ENCODE data around the gene CHRDL2.

CHRDL2 gene

DNA sequence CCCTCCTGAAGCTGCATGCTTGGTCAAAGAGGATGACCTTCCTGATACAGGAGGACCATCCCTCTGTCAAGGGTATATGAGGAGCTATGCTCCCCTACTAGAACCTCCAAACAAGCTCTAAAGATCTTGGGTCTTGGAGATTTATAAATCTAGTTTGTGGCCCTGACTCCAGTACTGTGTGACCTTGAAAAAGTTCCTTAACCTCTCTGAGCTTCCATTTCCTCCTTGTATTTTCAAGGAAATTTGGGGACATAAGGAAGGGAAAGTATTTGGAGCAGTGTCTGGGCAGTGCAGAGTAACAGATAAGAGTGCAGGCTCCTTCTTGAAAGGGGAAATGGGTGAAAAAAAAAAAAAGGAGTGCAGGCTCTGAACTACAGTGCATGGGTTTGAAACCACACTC, 45.9 kb downstream of the CHRDL2 start:
- DNase-seq (ENCODE audit: low read depth, low spot score): no peak

DNA sequence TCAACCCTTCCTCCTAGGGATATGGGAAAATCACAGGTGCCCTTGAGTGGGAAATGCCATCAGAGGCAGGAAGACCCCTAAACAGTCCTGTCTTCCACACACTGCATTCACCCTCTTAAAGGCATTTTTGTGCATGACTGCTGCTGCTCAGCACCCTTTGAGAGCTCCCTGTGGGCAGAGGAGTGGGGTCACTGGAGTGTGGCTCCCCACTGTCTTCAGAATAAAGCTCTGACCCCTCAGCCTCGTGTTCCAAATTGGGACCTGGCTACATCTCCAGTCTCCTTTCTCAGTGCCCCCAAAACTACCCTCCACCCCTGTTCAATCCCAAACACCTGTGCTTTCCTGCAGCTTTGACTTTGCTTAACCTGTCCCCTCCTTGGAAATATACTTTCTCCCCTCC, 46.6 kb downstream of the CHRDL2 start:
- no peak for DNase-seq (ENCODE audit: low read depth, low spot score)

DNA sequence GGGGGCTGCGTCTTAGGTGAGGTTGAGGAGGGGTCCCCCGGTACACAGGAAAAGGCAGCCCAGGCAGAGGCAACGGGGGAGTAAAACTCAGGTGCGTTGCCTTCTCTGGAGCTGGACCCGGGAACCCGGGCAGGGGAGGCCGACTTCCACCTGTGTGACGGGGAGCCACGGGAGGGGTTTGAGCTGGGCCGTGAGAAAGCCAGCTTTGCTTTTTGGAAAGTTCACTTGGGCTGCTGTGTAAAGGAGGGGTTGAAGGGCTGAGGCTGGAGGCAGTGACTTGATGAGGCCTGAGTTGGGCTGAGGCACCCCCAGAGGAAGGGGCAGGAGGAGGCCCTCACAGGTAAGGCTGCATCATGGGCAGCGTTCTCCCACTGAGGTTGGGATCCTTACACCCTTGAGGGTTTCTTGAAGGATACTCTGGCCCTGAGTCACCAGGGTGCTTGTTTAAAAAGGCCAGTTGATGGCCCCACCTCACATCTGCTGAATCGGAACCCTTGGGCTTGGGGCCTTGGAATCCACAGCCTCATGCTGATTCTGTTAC, 47.2 kb downstream of the CHRDL2 start:
- no peak for DNase-seq (ENCODE audit: low read depth, low spot score)

DNA sequence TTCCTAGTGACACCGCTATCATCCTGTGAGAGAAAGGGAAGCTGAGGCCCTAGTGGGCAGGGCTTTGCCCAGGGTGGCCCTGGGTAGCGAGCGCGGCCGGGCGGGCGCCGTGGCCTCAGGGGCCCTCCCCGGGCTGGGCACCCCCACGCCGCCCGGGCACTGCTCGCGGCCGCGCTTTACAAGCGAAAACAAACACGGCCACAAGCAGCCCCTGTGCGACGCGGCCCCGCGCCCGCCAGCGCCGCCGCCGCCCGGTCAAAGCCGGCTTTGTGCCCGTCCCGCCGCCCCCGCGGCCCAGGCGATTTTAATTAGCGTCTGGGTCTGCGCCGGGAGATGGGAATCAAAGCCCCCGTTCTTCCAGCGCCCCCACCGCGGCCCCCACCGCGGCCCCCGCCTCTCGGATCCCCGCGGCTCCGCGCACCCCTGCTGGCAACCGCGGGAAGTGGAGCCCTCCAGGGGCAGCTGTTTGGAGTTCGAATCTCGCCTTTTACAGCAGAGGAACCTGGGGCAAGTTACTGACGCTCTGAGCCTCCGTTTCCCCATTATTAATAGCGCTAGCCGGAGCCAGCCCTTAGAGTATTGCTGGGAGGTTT, 47.9 kb downstream of the CHRDL2 start:
- no peak for DNase-seq (ENCODE audit: low read depth, low spot score)

DNA sequence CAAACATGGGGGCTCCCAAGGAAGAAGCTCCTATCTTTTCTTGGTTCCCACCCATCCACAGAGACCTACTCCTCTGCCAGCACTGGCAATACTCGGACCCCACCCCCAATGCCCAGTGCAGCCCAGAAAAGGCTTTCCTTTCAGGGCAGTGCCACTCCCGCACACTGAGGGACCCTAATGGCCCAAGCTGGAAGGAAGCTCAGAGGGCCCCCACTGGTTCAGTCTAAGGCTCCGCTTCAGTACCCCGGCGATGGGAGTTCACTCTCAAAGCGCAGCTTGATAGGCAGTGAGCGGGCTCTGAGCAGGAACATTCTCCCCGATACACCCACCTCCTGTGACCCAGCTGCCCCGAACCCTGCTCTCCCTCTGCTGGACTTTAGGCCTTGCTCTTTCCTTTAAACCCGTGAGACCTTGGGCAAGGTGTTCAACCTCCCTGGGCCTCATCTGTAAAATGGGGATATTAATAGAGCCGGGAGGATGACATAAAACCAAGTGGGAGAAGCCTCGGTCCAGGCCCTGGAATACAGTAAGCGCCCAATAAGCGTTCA, 48.4 kb downstream of the CHRDL2 start:
- no peak for DNase-seq (ENCODE audit: low read depth, low spot score)

DNA sequence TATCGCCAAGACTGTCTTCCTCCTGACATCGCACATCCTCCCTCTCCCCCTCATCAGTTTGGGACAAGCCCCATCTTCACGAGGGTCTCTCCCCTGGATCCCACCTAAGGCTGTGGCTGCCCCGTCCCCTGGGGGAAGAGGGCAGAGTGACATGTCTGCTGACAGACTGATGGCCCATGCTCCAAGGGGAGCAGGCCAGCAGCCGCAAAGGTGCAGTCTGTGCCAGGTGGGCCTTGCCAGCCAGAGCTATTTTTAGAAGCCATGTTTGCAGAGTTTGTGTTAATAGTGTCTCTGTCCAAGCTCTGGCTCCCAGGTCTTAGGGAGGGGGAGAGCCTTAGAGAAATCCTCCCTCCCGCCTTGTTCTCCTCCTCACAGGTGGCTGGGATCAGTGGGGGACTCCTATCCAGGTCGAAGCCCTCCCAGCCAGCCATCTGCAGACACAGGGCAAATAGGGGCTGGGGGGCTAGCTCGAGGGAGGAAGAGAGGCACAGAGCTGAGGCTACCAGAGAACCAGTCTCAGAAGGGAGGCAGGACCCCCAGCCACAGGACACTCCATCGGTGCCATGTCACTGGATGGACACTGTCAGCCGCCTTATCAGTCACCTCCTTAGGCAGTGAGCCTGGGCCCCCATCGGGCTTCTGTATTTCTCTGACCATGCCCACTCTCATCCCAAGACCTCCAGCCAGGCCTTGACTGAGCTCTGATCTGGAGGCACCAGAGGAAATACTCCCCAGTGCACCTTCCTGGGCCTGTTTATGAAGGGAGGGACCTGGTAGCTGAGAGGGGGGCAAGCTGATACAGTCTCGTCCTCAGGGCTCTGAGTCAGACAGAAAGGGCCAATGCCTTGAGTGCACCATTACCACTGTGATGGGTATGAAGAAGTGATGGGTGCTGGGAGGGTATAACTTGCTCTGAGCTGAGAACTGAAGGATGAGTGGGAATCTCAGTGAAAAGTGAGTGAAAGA, 49.3 kb downstream of the CHRDL2 start:
- no peak for DNase-seq (ENCODE audit: low read depth, low spot score)

DNA sequence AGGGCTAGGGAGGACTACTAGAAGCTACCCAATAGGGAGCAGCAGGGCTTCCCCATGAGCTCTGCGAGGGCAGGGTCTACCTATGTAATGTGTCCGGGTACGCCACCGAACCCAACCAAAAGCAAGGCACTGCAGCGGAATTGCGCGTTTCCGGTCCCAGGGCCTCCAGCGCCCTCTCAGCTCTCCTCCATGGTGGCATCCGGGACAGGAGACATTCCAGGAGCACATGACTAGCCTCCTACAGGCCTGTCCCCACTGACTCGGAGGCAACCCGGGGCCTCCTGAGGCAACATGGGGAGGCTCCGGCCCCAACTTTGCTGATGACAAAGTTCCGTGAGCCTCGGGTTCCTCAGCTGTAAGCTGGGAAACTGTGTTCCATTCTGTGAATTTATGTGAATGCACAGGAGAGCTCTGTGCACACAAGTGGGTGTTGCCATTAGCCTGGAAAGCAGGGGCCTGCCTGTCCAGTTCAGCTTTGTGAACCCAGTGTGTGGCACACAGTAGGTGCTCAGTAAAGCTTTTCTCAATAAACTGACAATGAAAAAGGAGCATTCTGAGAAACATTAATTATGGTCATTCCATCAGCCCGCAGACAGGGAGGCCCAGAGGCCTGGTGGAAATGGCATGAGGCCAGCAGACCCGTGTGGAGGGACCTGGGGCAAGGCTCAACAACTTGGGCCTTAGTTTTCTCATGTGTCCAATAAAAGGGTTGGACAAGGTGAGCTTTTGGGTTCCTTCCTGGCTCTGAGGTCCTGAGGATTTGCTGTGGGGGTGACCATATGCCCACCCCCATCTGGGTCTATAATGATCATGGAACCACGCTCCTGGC, 50.3 kb downstream of the CHRDL2 start:
- no peak for DNase-seq (ENCODE audit: low read depth, low spot score)

DNA sequence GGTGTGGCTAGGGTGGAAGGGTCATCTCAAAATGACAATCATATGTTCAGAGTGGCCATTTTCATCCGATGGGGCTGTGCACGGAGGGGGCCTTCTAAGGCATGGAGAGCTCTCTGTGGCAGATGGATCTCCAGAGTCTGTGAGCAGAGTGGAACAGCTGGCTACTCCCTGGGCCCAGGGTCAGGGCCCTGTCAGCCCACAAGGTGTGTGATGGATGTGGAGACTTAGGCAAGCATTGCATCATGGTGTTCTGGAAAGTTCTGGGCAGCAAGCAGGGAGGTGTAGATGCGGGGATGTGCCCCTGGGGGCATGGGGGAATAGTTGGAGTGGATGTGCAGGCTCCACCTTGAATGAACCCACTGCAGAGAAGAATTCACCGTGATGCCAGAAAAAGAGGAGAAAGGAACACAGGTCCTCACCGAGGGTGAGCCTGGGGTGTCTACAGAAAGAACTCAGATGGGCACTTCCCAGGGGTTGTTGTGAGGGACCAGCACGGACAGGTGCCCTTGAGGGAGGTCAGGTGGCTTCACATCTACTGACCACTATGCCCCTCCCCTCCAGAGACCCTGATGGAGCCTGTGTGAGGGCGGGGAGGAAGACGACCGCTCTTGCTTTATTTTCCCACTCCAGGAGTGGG, 51.1 kb downstream of the CHRDL2 start:
- no peak for DNase-seq (ENCODE audit: low read depth, low spot score)

DNA sequence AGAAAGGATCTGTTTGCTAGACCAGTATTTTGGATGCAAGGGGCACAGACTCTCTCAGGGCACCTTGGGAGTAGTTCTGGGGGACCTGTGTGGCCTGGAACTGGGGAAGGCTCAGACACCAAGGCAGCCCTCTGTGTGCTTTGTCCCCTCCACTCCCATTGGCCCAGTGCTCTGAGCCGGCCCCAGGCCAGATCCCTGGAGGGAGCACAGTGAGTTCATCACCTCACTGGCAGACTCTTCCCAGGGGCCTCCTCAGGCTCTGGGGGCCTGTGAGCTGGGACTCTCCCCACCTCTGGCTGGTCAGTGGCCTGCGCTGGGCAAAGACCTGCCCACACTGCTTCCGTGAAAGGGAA, 51.7 kb downstream of the CHRDL2 start:
- no peak for DNase-seq (ENCODE audit: low read depth, low spot score)

DNA sequence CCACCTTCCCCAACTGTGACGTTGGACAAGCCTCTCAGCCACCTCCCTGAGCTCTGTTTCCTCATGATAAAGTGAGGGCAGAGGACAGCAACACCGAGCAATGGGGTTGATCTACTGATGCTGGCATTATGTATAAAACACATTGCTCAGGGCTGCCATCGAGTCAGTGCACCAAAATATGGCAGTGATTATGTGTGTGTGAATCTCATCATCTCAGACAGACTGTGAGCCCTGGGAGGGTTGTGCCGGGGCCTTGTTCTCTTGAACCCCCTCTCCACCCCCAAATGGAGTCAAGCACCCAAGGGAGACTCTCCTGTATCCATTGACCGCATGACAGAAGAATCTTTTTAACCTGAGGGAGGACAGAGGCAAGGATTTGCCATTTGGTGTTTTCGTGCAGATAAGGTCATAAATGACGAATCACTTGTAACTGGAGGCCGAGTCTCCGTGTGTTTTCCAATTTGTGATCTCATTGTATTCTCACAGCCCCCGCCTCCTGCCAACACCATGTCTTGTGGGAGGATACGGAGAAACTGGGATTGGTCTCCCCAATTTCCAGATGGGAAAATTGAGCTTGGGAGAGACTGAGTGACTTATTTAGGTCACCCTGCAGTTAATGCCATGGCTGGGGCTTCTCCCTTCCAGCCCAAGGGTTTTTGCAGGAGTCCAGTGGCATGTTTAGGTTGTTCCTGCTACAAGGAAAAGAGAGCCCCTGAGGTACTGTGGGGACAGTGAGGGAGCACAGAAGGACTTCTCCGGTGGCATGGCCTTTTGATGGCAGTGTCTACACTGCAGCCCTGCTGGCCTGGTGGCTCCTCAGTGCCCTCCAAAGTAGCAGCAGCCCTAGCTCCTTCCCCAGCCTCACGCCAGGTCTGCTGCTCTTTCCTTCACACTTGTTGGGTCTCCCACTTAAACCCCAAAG, 52.4 kb downstream of the CHRDL2 start:
- DNase-seq (ENCODE audit: low read depth, low spot score): no peak

DNA sequence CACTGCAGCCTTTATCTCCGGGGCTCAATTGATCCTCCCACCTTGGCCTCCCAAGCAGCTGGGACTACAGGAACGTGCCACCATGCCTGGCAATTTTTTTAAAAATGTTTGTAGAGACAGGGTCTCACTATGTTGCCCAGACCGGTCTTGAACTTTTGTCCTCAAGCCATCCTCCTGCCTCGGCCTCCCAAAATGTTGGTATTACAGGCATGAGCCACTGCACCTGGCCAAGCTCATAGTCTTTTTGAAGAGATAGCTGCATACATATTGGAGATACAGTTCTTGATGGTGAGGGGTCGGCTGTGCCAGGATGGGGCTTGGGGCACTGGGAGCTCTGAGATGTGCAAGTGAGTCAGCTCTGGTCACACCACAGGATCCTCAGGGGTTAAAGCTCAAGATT, 53.2 kb downstream of the CHRDL2 start:
- DNase-seq (ENCODE audit: low read depth, low spot score): no peak

DNA sequence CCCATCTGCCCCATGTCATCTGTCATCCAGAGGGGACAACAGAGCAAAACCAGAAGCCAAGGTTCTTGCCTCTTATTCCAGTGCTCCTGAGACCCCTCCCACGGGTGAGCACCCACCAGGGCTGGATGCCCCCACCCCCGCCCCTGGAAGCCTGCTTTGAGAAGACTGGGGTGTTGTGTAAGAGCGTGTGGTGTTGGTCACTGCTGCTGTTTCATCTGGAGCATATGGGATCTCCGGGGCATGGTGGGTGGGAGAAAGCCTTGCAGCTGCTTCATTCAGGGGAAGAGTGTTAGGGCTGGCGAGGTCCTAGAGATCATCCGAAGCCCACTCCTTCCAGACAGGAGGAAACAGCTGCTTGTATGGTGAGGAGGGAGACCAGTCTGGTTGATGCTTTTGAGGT, 54.1 kb downstream of the CHRDL2 start:
- no peak for DNase-seq (ENCODE audit: low read depth, low spot score)

DNA sequence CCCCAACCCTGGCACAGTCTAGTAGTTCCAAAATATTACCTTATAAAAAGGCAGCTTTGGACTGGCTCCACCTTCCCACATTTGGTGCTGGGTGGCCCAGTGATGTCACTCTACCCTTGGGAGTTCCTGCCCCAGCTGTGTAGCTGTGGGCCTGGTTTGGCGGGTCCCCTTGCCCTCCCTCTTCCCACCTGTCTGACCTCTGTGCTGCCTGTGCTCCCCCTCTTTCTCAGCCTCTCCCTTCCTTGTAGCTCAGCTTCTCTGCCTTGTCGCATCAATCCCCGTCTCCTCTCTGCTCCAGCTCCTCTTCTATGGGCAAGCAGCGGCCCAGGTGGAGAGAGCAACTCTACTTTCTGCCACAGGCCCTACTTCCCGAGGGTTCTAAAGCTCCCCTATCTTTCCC, 54.6 kb downstream of the CHRDL2 start:
- DNase-seq (ENCODE audit: low read depth, low spot score): no peak

DNA sequence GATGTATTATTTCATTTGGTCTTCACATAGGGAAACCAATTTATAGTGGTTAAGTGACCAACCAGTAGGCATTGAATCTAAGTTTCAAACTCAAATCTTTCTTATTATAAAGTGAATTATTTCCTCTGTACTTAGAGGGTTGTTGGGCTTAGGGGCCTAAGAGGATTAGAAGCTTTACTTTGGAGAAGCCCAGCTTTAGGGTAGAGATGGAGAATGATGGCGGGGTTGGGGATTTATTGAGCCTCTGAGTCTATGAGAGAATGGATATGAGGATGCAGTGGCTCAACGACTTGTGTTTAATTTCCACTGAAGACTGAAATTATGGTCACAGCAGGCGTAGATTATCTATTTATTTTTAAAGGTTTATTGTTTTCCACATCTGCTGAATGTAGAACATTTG, 55.5 kb downstream of the CHRDL2 start:
- DNase-seq (ENCODE audit: low read depth, low spot score): no peak

DNA sequence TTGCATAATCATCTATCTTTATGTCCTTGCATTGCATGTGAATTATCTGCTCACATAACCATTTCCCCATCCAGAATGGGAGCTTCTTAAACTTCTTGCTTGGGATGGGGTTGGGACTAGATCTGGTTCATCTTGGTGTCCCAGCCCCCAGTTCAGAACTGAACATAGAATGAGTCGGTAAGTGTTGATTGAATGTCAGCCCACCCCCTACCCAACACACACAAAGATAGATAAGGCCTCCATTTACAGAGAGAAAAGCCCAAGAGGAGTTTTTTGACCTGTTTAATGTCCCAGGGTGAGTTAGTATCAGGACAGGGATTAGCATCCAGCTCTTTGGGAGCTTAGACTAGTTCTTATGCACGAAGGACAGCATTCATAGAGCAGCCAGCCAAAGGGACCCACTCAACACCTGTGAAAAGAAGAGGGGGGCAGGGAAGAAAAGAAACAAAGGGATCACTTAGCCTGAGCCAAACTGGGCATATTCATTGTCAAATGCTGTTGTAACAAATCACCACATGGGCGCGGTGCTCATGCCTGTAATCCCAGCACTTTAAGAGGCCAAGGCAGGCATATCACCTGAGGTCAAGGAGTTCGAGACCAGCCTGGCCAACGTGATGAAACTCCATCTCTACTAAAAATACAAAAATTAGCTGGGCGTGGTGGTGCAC, 57.4 kb downstream of the CHRDL2 start:
- DNase-seq (ENCODE audit: low read depth, low spot score): no peak

DNA sequence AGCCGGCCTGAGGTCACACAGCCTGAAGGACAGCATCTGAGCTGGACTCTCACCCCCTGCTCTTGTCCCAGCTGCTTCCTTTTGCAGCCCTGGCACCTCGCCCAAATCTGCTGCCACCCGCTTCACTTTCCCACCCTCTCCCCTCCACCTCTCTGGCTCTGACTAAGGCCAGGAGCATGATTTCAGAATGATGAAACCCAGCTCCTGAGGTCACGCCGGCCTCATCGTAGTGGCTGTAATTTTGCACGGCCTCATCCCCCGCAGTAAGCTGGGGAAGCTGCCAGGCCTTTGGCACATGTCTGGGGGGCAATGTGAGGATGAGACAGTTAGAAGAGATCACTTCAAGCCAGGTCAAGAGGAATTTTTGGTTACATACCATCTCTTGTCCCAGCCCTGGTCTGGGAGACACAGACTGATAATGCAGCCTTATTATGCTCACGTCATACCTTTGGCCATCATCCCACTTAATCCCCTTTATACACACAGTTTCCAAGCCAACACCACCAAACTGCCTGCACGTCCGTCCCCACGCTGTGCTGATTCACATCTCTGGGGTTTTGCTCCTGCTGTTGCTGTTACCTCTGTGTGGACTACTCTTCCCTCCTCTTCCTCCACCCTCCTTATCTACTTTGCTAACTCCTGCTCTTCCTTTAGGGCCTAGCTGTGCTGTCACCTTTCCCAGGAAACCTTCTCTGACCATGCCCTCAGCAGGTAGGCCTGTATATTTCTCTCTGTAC, 58.1 kb downstream of the CHRDL2 start:
- DNase-seq (ENCODE audit: low read depth, low spot score): peak; percentile 70

DNA sequence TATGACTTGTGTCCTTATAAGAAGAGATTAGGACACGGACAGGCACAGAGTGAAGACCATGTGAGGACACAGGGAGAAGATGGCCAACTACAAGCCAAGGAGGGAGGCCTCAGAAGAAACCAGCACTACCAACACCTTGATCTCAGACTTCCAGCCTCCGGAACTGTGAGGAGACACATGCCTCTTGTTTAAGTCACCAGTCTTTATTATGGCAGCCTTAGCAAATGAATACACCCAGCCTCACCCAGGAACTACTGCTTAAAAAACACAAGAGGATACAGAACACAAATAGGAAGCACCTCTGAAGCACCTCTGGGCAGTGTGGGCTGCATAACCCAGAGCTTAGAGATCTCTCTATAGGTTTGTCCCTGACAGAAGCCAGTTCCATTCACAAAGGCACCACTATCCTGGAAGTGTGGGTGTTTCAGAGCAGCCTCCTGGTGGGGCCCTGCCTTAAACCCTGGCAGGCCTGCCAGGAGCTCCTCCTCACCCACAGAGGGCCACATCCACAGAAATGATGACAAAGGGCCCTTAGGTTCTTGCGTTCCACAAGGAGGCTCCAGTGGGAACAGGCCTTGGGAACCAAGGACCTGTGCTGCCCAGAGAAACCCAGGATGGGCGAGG, 58.8 kb downstream of the CHRDL2 start:
- DNase-seq (ENCODE audit: low read depth, low spot score): no peak

DNA sequence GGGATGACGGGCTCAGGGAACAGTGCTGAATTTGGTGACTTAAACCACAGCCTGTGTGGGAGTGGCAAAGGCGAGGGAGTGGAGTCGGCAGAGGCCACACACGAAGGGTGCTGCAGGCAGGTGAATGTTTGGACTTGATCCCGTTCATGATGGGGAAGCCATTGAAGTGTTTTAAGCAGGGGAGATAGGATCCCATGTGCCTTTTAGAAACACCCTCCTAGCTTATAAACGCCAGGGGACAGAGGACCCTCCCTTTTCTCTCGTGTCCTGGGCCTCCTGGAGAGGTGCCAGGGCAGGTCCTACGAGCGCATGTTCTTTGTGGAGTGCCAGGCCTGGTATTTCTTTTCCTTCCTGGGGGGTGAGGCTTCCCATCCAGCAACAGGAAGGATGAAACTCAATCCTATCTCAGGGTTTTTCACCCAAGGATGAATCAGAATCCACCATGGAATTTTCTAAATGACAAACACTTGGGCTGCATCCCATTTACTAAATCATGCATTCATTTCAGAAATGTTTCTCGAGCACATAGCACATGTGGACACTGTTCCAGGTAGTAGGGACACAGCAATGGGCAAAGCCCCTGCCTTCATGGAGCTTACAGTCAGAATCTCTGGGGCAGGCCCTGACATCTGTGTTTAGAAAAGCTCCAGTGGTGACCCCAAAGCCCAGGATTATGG, 59.6 kb downstream of the CHRDL2 start:
- no peak for DNase-seq (ENCODE audit: low read depth, low spot score)
